Retinal pigment epithelial cell (primary cell): ENCODE measurements around the gene COPZ2.
"Not testable (repeated sequence)": the region's sequence is repeated elsewhere in the genome, so short reads cannot be mapped to it uniquely, and the experiment has no call there.

Experiments
- DNase-seq: peaks from one replicate; pipeline ENCODE4 v3.0.0-alpha.2; 2010; ENCODE audit warnings: low read depth
- H3K4me3 ChIP-seq: 2 replicates; pipeline ENCODE4 v1.5.1; 2011; ENCODE audit warnings: mild to moderate bottlenecking, low read length, control low read depth, moderate library complexity
- CTCF ChIP-seq: conservative IDR thresholded peaks from 2 replicates; pipeline ENCODE4 v1.5.1; 2011; ENCODE audit warnings: low read depth, low read length, control low read depth, inconsistent platforms

Gene COPZ2

GRCh38 chr17:48023400-48024148 lies 14.0 kb downstream of the COPZ2 start:
- DNase-seq: no peak

GRCh38 chr17:48022901-48023300 lies 14.7 kb downstream of the COPZ2 start:
- no peak overlapping the region for H3K4me3 ChIP-seq
- TF ChIP-seq CTCF: no peak
- no peak for DNase-seq

More at GRCh38 chr17:48023400-48024148, 14.0 kb downstream of the COPZ2 start:
- H3K4me3 ChIP-seq: peak overlapping the region; percentile 54
- TF ChIP-seq CTCF: peak; percentile 33

GRCh38 chr17:48021934-48022333 lies 15.7 kb downstream of the COPZ2 start:
- no peak for TF ChIP-seq CTCF
- no peak for DNase-seq
- no peak overlapping the region for H3K4me3 ChIP-seq

GRCh38 chr17:48017817-48018158 lies 19.8 kb downstream of the COPZ2 start:
- not testable (repeated sequence) for DNase-seq, H3K4me3 ChIP-seq

- no peak for TF ChIP-seq CTCF
- no peak overlapping the region for H3K4me3 ChIP-seq
- peak; percentile 93 for DNase-seq
Observed at GRCh38 chr17:48016112-48016511, 21.5 kb downstream of the COPZ2 start.

DNA sequence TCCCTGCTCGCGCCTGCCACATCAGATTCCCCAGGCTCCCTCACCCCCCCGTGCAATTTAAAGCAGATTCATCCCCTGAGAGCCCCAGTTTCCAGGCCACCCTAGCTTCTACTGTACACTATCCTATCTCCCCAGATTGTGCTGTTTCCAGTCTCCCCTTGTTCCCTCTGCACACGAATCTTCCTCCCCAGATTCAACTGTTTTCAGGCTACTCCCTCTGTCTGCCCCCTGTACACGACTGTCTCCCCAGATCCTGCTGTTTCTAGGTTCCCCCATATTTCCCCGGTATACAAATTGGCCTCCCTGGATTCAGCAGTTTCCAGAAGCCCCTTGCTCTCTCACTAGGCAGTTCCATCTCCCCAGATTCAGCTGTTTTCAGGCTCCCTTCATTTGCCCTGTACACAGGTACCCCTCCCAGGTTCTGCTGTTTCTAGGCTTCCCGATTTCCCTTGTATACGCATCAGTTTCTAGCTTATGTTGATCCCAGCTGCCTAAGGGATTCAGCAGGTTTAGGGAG lies 22.9 kb downstream of the COPZ2 start:
- no peak for DNase-seq
- no peak for TF ChIP-seq CTCF
- no peak overlapping the region for H3K4me3 ChIP-seq

DNA sequence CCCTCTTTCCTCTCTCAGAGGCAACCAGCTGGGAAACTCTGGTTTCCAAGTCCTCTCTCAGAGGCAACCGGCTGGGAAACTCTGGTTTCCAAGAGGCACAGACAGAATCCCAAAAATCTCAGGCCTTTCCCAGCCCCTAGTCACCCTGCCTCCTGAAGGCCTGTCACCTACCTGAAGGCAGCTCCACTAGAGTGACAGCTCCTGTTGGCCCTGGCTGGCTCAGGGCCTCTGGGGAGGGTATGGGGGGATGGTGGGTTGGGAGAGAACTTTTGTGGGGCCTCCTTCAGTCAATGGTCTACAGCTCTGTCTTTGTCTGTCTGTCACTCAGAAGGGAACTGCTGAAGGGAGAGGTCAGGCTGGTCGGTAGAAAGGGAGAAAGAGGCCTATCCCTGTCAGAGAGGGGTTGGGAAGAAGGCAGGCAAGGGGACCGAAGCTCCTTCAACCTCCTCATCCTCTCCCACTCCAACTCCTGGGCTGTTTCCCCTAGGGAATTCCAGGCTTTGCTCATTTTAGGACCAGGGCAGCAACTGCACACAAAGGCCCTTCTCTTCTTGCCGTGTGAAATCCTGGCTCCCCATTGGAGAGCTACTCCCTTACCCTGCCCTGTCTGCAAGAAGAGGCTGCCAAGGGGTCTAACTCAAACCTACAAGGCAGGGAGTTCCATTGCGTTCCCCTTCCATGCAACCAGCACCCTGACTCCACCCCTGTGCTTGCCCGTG lies 23.6 kb downstream of the COPZ2 start:
- no peak overlapping the region for H3K4me3 ChIP-seq
- no peak for DNase-seq
- no peak for TF ChIP-seq CTCF
